Neural progenitor cell (in vitro differentiated cells): ENCODE results near the gene TMEM106C.

ENCODE experiments used
- EZH2 ChIP-seq: fragments of 200-600 bp; sonication (generic); IDR thresholded peaks from 2 replicates; pipeline ENCODE4 v1.6.1; 2017; ENCODE audit warnings: antibody characterized with exemption, mild to moderate bottlenecking, moderate library complexity
- TF ChIP-seq, protein P1 (sequence below): fragments of 200-600 bp; sonication (generic); IDR thresholded peaks from 2 replicates; pipeline ENCODE4 v1.5.1; 2017; ENCODE audit warnings: antibody characterized with exemption, mild to moderate bottlenecking

DNA sequence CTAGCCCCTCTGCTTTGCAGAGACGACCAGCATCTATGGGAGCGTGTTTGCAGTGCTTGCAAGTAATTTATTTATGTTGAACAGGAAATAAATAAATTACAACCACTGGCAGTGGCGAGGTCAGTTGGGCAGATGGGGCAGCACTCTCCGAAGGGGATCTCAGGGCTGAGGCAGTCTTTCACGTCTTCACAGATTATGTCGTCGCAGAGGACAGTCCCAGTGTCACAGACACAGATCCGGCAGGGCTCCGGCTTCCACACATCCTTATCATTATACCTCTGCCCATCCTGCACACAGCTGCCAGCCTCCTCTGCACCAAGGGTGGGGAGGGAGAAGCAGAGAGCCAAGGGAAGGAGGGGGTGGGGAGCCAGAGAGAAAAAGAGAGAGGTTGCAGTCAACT, 36.4 kb downstream of the TMEM106C start:
- TF ChIP-seq EZH2: no peak
- TF ChIP-seq, protein P1, sequence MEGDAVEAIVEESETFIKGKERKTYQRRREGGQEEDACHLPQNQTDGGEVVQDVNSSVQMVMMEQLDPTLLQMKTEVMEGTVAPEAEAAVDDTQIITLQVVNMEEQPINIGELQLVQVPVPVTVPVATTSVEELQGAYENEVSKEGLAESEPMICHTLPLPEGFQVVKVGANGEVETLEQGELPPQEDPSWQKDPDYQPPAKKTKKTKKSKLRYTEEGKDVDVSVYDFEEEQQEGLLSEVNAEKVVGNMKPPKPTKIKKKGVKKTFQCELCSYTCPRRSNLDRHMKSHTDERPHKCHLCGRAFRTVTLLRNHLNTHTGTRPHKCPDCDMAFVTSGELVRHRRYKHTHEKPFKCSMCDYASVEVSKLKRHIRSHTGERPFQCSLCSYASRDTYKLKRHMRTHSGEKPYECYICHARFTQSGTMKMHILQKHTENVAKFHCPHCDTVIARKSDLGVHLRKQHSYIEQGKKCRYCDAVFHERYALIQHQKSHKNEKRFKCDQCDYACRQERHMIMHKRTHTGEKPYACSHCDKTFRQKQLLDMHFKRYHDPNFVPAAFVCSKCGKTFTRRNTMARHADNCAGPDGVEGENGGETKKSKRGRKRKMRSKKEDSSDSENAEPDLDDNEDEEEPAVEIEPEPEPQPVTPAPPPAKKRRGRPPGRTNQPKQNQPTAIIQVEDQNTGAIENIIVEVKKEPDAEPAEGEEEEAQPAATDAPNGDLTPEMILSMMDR: no peak
